Bronchial epithelial cell (primary cell): ENCODE results near the gene QSOX2. TPM values are rescaled to one million over a fixed set of nuclear protein-coding genes. Genes with fewer than 3 reads are reported as not detected.

Source experiments
- DNase-seq: peaks from one replicate; pipeline ENCODE4 v3.0.0-alpha.2; 2010; ENCODE audit warnings: low read depth
- FAIRE-seq: peaks from 2 replicates; lab custom pipeline; 2011; peaks lifted over from hg19 to GRCh38; lab: Jason Lieb, UNC
- H3K27me3 ChIP-seq: 2 replicates; pipeline ENCODE4 v1.5.1; 2011; ENCODE audit warnings: low read length; ENCODE audit not compliant: control insufficient read depth, insufficient read depth
- H3K36me3 ChIP-seq: 2 replicates; pipeline ENCODE4 v1.5.1; 2011; ENCODE audit warnings: low read length; ENCODE audit not compliant: control insufficient read depth, insufficient read depth
- H3K4me3 ChIP-seq: 2 replicates; pipeline ENCODE4 v1.5.1; 2011; ENCODE audit warnings: mild to moderate bottlenecking, low read depth, low read length, control low read depth
- CTCF ChIP-seq: IDR thresholded peaks from 2 replicates; pipeline ENCODE4 v1.5.1; 2011; ENCODE audit warnings: mild to moderate bottlenecking, moderate library complexity, low read length, control low read depth, inconsistent platforms; ENCODE audit not compliant: insufficient read depth, severe bottlenecking
- total RNA-seq: library from RNA; depleted of rRNA; stranded (reverse); fragments of >200 nt; gene quantifications from 2 replicates; pipeline ENCODE4 v1.2.1, GENCODE V29; 2014

The QSOX2 gene
- total RNA-seq, 1 donor from 2014 or later, result 12.1 TPM

GRCh38 chr9:136284311-136284710 is 38.7 kb upstream of the QSOX2 start:
- DNase-seq, result no peak
- no peak for TF ChIP-seq CTCF
- Histone ChIP-seq H3K27me3 (peaks cover 5% of the 10 kb centered on the region), H3K4me3 (no peak overlapping the region), H3K36me3 (no peaks in the 10 kb centered on the region)
- no peak for FAIRE-seq

DNA sequence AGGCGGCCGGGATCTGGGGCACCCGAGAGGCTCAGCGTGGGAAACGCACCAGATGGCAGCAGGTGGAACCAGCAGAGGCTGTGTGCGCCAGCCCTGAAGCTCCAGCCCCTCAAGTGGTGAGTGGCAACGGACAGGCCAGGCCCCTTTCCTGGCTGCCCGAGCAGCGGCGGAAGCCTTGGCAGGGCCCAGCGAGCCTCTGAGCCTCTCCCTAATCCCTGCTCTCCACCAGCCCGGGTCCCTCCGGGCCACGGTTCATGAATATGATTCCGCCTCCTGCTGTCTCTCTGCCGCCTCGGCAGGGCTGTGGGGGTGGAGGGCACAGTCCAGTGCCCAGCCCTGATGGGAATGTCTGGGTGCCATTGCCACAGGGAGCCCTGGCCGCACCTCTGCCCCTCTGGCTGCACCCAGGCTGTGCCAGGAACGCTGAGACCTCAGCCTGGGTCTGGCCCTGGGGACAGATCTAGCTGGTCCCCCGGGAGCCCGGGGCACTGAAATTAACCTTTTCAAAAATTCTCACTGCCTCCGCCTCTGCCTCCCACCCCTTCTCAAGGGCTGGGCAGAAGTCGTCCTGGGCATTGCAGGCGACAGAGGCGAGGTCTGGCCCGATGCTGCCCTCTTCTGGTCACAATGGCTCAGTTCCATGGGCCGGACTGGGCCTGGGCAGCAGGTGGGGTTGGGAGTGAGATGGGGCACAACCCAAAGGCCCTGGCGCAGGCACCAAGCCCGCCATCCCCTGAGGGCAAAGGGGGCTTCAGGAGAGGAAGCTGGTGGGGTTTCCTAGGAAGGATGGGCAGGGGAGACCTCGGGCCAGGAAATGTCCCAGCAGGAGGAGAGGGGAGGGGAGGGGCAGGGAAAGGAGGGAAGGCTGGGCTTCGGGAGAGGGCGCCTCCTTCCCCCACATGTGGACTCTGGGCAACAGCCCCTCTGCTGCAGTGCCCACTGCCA is 38.0 kb upstream of the QSOX2 start:
- peaks cover 5% of the 10 kb centered on the region for H3K27me3 ChIP-seq

DNA sequence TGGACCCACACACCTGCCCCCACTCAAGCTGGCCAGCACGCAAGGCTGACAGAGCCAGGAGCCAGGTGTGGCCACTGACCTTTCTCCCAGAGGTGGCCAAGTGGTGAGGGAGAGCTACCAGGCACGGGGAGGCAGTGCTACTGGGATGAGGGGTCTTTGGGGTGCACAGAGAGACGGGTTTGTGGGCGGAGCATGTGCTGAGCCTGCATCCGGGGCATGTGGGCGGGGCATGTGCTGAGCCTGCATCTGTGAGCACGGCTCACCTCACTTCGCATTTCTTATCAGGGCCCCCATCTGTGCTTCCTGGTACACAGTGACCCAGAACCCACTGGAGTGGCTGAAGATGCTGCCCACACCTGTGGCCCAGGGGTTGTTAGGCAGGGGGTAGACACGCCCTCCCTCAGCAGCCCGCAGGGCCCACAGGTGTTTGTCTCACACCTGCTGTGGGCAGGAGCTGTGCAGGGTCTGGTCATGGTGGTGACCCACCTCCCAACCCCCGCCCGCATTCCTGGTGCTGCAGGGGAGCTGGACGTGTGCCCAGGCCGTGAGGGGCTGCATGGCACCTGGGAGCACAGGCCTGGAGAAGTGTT is 36.8 kb upstream of the QSOX2 start:
- FAIRE-seq, result no peak
- DNase-seq, result no peak
- no peaks in the 10 kb centered on the region for H3K36me3 ChIP-seq
- TF ChIP-seq CTCF, result no peak
- H3K4me3 ChIP-seq, result no peak overlapping the region
- peaks cover 5% of the 10 kb centered on the region for H3K27me3 ChIP-seq

More for the DNA sequence above, 38.0 kb upstream of the QSOX2 start:
- Histone ChIP-seq H3K4me3 (no peak overlapping the region), H3K36me3 (no peaks in the 10 kb centered on the region)
- DNase-seq (peak; percentile 34), FAIRE-seq (no peak)
- TF ChIP-seq CTCF, result peak; percentile 88

DNA sequence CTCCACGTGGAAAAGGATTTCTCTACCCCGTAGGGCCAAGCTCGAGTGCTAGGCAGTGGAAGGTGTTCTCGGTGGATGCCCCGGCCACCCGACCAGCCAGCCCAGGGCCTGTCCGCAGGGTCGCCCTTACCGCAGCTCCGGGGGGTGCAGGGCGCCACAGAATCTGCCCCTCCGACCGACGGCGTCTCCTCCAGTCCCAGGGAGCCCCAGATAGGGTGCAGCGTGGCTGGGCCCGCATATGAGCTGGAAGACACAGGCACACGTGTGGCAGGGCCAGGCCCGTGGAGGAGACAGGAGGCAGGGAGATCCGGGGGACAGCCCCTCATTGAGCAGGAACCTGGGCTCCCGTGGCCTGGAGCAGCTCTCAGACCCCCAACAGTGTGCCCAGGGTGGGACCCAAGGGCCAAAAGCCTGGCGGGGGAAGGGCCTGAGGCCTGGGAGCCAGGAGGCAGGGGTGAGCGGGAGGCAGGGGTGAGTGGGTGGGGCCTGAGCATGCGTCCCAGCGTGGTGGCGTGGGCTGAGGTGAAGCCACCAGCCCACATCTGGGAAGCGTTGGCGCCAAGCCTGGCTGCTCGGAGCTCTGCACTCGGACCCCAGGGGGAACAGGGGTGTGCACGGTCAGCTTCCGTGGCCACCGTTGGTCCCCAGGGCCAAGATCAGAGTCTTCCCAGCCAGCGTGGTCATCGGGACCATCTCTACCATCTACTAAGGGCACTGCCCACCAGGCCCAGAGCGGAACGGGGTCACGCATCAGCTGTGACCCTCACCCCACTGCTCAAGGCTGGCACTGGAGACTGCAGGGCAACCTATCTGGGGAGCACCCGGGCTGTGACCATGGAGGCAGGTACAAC is 36.0 kb upstream of the QSOX2 start:
- no peak for FAIRE-seq
- H3K4me3 ChIP-seq, result no peak overlapping the region
- no peaks in the 10 kb centered on the region for H3K36me3 ChIP-seq
- DNase-seq, result no peak
- peaks cover 5% of the 10 kb centered on the region for H3K27me3 ChIP-seq
- no peak for TF ChIP-seq CTCF

DNA sequence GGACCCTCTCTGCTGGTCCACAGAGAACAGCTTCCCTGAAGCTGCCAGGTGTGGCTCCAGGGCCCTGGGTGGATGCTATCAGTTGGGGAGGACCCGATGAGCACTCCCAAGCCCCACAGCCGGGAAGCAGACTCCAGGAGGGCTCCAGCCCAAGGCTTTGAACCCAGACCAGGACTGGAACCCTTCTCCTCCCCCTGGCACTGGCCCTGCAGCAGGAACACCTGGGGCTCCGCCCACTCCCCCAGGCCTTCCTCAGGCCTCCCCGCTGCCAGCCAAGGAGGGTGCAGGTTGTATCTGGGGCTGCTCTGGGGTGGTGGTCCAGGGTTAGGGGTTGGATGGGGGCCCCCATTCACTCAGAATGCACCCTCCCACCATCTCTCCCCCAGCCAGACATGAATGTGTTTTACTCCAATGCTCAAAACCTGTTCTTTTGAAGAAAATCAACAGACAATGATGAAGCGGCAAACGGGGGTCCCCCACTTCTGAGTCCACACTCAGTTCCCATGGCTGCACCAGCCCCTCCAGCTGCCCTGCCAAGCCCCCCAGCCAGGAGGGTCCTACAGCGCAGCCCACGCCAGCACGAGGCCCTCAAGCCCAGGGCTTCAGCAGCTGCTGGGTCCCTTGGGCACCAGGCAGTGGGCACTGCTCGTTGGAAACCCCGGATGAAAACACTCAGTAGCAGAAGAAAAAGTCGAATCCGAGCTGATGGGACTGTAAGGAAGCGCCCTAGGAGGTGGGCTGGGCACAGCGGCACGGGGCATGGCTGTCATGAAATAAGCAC is 35.1 kb upstream of the QSOX2 start:
- no peak for FAIRE-seq
- H3K36me3 ChIP-seq, result no peaks in the 10 kb centered on the region
- no peak for DNase-seq
- no peak for TF ChIP-seq CTCF
- no peak overlapping the region for H3K4me3 ChIP-seq
- H3K27me3 ChIP-seq, result peaks cover 5% of the 10 kb centered on the region
